ENCODE measurements around the gene NLRP8. TPM values are rescaled to one million over a fixed set of nuclear protein-coding genes. Genes with fewer than 3 reads are reported as not detected.
"Not testable (repeated sequence)": the region's sequence is repeated elsewhere in the genome, so short reads cannot be mapped to it uniquely, and the experiment has no call there.

The NLRP8 gene
- total RNA-seq, 1 donor from 2014 or later, result not detected

- no peak for ATAC-seq
Measured at GRCh38 chr19:55980415-55980814, 32.8 kb downstream of the NLRP8 start.

DNA sequence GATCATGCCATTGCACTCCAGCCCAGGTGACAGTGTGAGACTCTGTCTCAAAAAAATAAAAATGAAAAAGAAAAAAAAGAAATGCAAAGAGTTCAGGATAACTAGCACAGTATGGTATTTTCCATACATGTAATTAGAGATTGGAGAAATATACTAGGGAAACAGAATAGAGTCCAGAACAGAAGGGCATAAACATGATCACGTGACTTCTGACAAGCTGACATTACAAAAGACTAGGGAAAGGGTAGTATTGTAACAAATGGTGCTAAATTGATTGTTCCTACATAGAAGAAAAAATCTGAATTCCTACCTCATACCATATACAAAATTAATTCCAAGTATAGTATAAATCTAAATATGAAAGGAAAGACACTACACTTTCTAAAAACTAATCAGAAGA is 37.6 kb downstream of the NLRP8 start:
- no peak for ATAC-seq

- no peak for ATAC-seq
Measured at GRCh38 chr19:55986487-55986886, 38.9 kb downstream of the NLRP8 start, which contains the start of gene NLRP5. Gene NLRP5 (plus strand): TSS chr19:55986775.

DNA sequence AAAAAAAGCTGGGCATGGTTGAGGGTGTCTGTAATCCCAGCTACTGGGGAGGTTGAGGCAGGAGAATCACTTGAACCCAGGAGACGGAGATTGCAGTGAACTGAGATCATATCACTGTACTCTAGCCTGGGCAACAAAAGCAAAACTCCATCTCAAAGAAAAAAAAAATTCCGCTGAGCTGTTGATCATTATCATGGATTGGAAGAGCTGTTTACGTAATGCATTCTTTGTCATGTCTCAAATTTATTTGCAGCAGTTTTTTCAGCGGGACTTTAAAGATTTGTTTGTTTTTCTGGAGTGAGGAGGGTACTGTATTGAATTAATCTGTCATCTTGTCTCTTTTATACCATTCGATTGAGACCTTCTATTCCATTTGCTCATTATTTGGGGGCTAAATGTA is 43.2 kb downstream of the NLRP8 start:
- ATAC-seq, result no peak

DNA sequence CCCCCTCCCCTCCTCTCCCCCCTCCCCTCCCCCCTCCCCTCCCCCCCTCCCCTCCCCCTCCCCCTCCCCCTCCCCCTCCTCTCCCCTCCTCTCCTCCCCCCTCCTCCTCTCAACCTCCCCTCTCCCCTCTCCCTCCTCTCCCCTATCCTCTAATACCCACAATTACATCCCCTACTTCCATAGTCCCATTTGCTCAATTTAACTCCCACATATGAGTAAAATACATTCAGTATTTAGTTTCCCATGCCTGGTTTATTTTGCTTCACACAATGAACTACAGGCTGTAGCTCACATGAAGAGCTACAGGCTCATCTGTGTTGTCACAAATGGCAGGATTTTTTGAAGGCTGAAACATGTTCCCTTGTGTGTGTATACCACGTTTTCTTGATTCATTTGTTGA is 45.9 kb downstream of the NLRP8 start:
- no peak for ATAC-seq

GRCh38 chr19:56014765-56015164 is 67.1 kb downstream of the NLRP8 start:
- ATAC-seq, result no peak

DNA sequence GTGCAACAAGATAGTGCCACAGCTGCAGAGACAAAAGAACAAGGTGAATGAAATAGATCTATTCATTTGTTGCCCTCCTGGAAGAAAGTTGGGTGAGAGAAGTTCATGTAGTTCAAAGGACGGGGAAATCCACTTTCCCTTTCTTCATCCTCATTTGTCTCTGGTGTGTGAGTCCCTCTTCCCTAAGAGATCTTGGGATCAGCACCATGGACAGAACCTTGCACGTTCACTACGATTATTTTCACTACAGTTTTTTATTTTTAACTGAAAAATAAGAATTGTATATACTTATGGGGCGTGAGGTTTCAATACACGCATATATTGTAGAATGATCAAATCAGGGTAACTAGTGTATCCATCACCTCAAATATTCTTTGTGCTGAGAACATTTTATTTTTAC is 68.1 kb downstream of the NLRP8 start:
- no peak for ATAC-seq

- not testable (repeated sequence) for ATAC-seq
Measured at GRCh38 chr19:56019325-56019724, 71.7 kb downstream of the NLRP8 start.

- not testable (repeated sequence) for ATAC-seq
Measured at GRCh38 chr19:56020355-56020975, 72.8 kb downstream of the NLRP8 start.

DNA sequence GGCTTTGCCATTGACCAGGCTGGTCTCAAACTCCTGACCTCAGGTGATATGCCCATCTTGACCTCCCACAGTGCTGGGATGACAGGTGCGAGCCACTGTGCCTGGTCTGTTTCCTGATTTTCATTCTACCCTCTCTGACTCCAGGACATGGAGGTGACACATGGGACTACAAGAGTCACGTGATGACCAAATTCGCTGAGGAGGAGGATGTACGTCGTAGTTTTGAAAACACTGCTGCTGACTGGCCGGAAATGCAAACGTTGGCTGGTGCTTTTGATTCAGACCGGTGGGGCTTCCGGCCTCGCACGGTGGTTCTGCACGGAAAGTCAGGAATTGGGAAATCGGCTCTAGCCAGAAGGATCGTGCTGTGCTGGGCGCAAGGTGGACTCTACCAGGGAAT is 79.1 kb downstream of the NLRP8 start:
- ATAC-seq, result no peak

Other genes with a start within 250 kb of the NLRP8 start
- not detected for gene NLRP9, start 209.4 kb upstream of the NLRP8 start, total RNA-seq
- not detected for gene RFPL4A, start 188.7 kb upstream of the NLRP8 start, total RNA-seq
- not detected for gene RFPL4AL1, start 178.7 kb upstream of the NLRP8 start, total RNA-seq
- gene NLRP11, start 115.8 kb upstream of the NLRP8 start, total RNA-seq, result not detected
- not detected for gene NLRP4, start 111.3 kb upstream of the NLRP8 start, total RNA-seq
- not detected for gene NLRP13, start 15.5 kb upstream of the NLRP8 start, total RNA-seq
- not detected for gene NLRP5, start 38.9 kb downstream of the NLRP8 start, total RNA-seq
- 24.4 TPM for gene ZNF787, start 173.5 kb downstream of the NLRP8 start, total RNA-seq
- 10.4 TPM for gene ZNF444, start 193.5 kb downstream of the NLRP8 start, total RNA-seq
- gene GALP, start 228.2 kb downstream of the NLRP8 start, total RNA-seq, result not detected
- gene ZSCAN5B, start 250.0 kb downstream of the NLRP8 start, total RNA-seq, result not detected